H1 (cell line): ENCODE results near the gene VSX2. TPM values are rescaled to one million over a fixed set of nuclear protein-coding genes. Genes with fewer than 3 reads are reported as not detected.

ENCODE experiments used
- CEBPB ChIP-seq: IDR thresholded peaks from 2 replicates; pipeline ENCODE4 v1.6.1; 2012; ENCODE audit warnings: low read depth, low read length
- CREB1 ChIP-seq: IDR thresholded peaks from 2 replicates; pipeline ENCODE4 v1.6.1; 2012; ENCODE audit warnings: inconsistent platforms
- SP4 ChIP-seq: IDR thresholded peaks from 2 replicates; pipeline ENCODE4 v1.6.1; 2012; ENCODE audit warnings: low read length, inconsistent platforms
- polyA plus RNA-seq, 7 experiments: library from polyadenylated mRNA; depleted of rRNA in 3 of 7; stranded (reverse) in 5 of 7; unstranded in 2 of 7; fragments of >200 nt in 5 of 7; fragments of 200-250 nt in 2 of 7; gene quantifications; 1 replicate in 5 of 7; 2 replicates in 1 of 7; 4 replicates in 1 of 7; pipeline versions ENCODE4 v1.2.1 to v1.2.3, GENCODE V29; 2011 to 2013; ENCODE audit warnings: missing spikeins in 2 of 7, mixed read lengths in 2 of 7
- total RNA-seq: library from RNA; stranded (reverse); fragmentation: NEBNext Ultra II Directional; extraction: Animal tissue kit (Norgen Biotek cat#: 25700); gene quantifications from 2 replicates; pipeline ENCODE4 v1.2.1, GENCODE V29; 2021
- TF ChIP-seq, protein P1 (sequence below): IDR thresholded peaks from 2 replicates; pipeline ENCODE4 v1.6.1; 2012; ENCODE audit warnings: low read length, inconsistent platforms
- TF ChIP-seq, protein P2 (sequence below), 3 experiments: IDR thresholded peaks; 1 replicate in 2 of 3; 2 replicates in 1 of 3; pipeline versions ENCODE4 v1.5.1 to v1.6.1; 2011; ENCODE audit warnings: low read length in 3 of 3, mild to moderate bottlenecking in 3 of 3, inconsistent platforms in 2 of 3, low read depth in 1 of 3, moderate library complexity in 1 of 3; ENCODE audit not compliant: insufficient read depth in 1 of 3; ENCODE audit errors: control extremely low read depth in 1 of 3
- TF ChIP-seq, protein P3 (sequence below): IDR thresholded peaks from 2 replicates; pipeline ENCODE4 v1.6.1; 2012; ENCODE audit warnings: inconsistent platforms

The VSX2 gene
- total and polyA plus RNA-seq, 2 of the 8 experiments (the other 6 are each of a cell fraction or from before 2014, with no cell fraction given) = 0.08 to 0.22 TPM

DNA sequence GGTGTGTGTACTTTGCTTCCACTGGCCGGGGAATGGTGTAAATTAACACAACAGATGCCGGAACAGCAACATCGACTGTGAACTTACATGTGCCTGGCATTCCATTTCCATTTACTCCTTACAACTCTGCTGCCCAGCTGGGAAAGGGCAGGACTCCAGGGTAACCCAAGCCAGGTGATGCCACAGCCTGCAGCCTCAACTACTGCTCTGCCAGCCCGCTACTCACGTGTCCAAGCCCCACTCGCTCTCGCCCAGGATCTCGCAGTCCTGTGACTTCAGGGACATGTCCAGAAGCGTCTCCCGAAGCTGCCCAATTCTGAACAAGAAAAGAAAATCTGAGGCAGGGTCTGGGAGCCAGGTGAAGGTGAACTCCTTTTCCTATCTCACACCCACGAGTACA is 52.8 kb downstream of the VSX2 start (continued):
- TF ChIP-seq CEBPB (no peak), SP4 (no peak), CREB1 (no peak)
- TF ChIP-seq, protein P1, sequence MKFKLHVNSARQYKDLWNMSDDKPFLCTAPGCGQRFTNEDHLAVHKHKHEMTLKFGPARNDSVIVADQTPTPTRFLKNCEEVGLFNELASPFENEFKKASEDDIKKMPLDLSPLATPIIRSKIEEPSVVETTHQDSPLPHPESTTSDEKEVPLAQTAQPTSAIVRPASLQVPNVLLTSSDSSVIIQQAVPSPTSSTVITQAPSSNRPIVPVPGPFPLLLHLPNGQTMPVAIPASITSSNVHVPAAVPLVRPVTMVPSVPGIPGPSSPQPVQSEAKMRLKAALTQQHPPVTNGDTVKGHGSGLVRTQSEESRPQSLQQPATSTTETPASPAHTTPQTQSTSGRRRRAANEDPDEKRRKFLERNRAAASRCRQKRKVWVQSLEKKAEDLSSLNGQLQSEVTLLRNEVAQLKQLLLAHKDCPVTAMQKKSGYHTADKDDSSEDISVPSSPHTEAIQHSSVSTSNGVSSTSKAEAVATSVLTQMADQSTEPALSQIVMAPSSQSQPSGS = no peak
- TF ChIP-seq, protein P2, sequence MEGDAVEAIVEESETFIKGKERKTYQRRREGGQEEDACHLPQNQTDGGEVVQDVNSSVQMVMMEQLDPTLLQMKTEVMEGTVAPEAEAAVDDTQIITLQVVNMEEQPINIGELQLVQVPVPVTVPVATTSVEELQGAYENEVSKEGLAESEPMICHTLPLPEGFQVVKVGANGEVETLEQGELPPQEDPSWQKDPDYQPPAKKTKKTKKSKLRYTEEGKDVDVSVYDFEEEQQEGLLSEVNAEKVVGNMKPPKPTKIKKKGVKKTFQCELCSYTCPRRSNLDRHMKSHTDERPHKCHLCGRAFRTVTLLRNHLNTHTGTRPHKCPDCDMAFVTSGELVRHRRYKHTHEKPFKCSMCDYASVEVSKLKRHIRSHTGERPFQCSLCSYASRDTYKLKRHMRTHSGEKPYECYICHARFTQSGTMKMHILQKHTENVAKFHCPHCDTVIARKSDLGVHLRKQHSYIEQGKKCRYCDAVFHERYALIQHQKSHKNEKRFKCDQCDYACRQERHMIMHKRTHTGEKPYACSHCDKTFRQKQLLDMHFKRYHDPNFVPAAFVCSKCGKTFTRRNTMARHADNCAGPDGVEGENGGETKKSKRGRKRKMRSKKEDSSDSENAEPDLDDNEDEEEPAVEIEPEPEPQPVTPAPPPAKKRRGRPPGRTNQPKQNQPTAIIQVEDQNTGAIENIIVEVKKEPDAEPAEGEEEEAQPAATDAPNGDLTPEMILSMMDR (IDR thresholded peaks at IDR 0.05; ENCODE audit: control extremely low read depth in 1 of 3, insufficient read depth in 1 of 3, low read depth in 1 of 3, low read length in 3 of 3) = no peak
- TF ChIP-seq, protein P3, sequence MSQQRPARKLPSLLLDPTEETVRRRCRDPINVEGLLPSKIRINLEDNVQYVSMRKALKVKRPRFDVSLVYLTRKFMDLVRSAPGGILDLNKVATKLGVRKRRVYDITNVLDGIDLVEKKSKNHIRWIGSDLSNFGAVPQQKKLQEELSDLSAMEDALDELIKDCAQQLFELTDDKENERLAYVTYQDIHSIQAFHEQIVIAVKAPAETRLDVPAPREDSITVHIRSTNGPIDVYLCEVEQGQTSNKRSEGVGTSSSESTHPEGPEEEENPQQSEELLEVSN = no peak
